ENCODE measurements around the gene TGM2.

The TGM2 gene

DNA sequence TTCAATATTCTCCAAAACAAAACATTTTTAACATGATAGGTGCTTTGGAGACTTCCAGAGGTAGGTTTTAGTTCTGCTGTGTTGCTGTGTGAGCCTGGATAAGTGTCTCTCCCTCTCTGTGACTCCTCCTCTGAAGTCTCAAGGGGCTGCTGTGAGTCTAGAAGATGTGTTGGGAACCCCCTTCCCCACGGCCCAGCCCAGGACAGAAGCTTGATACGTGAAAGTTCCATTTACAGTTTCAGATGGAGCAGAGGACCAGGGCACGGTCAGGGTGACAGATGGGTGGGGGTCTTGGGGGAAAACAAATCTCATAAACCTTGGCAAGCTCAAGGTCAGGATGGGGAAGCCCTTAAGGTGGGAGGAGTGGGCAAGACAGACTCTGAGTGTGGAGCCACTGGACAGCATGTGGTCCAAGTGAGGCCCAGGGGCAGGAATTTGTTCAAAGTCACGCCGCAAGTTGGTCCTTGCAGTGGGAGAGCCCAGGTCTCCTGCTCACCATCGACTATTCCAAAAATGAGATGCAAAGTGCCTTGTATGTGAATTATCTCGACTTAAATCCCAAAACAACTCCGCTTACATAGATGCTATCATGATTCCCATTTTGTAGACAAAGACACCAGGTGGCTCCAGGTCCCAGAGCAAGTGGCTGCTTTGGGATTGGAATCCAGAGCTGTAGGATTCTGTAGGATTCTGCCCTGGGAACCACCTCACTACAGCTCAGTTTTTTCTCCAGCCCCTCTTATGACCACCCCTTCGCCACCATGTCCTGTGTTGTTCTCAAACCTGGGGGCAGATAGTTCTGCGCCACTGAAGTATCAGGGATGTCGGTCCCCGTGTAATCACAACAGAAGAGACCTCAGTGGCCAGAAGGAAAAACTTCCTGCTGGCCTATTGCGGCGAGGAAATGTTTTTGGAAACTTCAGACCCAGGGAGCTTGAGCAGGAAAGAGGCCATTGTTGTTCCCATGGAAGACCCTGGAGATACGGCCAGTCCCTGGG lies 1.9 kb downstream of the TGM2 start:
- no peak for DNase-seq (ENCODE audit: low read depth in 1 of 2, low spot score in 1 of 2)

DNA sequence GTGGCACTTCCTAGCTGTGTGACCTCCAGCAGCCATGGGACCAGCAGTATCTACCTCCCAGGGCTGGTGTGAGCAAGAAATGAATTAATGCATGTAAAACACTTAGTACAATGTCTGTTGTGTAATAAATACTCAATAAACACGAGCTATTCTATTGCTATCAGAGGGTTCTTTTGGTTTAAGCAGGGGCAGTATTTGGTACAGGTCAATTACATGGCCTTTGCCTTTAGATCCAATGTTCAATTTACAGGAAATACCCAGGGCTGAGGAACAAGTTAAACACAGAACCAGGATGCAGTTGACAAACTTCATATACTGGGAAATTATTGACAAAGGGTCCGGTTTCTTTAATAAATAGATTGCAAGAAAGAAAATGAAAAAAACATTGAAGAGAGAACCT lies 2.9 kb downstream of the TGM2 start:
- DNase-seq (ENCODE audit: low read depth in 1 of 2, low spot score in 1 of 2), result no peak

DNA sequence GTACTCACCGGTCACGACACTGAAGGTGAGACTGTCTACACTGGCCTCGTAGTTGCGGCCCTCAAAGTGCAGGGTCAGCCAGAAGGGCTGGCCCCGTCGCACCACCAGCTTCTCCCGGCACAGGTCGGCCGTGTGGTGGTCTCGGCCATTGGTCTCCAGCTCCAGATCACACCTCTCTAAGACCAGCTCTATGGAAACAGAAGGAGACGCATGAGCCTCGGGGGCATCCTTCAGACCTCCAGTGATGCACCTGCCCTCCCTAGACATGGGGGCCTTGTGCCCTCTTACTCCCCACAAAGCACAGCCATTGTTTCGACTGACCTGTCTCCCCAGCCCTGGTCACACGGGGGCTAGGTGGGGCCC lies 3.7 kb downstream of the TGM2 start:
- no peak for DNase-seq (ENCODE audit: low read depth in 1 of 2, low spot score in 1 of 2)

DNA sequence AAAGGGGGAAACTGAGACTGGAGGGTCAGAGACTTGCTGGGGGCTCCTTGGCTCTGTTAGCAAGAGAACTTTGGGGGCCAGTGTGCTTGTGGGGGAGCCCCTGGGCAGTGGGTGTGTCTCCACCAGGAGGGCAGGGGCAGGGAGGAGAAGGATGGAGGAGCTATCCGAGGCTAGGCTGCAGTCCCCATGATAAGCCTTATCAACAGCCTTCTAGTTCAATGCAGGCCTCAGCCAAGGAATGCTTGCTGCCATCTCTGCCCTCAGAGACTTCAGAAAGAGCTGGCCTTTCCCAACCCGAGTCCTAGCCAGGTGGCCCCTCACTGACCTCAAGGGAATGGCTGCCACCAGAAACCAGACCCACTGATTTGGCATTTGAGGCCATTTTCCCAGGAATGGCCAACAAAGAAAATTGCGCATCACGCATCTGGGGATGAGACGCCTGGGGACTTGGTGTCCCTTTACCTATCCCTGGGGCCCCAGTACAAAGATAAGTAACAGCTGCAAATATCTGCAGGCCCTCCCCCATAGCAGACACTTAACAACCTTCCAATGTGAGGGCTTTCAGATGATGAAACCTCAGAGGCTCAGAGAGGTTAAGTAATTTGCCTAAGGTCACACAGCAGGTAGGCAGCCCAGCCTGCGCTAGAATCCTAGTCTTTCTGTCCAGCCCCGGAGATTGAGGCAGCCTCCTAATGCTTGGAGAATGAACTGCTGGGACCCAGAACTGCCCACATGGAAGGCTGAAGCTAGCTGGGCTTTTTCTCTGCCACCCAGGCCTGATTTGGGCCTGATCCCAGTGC lies 4.9 kb downstream of the TGM2 start:
- no peak for DNase-seq (ENCODE audit: low read depth in 1 of 2, low spot score in 1 of 2)

DNA sequence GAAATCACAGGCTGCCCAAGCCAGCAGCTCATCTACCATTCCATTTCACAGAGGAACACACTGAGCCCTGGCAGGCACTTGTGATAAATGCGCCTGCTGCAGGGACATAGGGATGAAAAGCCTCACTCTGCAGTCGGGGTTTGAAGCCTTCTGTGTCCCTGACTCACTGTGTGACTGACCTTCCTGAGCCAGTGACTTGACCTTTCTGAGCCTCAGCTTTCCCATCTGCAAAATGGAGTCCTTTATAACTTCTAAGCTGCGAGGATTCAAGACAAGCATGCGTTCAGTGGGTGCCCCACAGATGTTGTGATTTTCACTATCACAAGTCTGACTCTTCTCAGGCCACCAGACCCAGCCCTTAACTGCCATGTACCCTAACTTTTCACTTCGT lies 5.5 kb downstream of the TGM2 start:
- DNase-seq (ENCODE audit: low read depth in 1 of 2, low spot score in 1 of 2), result no peak

DNA sequence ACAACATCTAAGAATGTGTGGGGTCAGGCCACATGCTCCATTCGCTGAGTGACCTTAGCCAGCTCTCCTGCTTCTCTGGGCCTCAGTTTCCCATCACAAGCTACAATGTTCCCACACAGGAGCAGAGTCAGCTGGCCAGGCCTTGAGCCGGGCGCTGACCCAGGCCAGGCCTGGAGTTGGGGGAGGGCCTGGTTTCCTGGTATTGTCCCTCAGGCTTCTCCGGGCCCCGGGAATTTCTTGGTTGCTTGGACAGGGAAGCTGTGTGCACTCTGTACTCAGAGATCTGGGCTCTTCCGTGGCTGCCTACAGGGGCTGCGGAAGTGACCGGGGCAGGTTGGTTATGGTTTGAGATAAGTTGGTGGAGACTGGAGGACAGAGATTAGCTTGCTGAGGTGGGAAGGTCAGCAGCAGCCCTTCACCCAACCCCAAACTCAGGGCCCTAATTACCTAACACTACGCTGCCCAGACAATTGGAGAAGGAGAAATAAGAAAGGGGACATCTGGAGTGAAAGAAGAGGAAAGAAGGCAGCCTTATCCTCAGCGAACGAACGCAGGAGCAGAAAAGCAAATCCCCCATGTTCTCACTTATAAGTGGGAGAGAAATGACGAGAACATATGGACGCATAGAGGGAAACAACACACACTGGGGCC lies 6.2 kb downstream of the TGM2 start:
- DNase-seq (ENCODE audit: low read depth in 1 of 2, low spot score in 1 of 2), result no peak

DNA sequence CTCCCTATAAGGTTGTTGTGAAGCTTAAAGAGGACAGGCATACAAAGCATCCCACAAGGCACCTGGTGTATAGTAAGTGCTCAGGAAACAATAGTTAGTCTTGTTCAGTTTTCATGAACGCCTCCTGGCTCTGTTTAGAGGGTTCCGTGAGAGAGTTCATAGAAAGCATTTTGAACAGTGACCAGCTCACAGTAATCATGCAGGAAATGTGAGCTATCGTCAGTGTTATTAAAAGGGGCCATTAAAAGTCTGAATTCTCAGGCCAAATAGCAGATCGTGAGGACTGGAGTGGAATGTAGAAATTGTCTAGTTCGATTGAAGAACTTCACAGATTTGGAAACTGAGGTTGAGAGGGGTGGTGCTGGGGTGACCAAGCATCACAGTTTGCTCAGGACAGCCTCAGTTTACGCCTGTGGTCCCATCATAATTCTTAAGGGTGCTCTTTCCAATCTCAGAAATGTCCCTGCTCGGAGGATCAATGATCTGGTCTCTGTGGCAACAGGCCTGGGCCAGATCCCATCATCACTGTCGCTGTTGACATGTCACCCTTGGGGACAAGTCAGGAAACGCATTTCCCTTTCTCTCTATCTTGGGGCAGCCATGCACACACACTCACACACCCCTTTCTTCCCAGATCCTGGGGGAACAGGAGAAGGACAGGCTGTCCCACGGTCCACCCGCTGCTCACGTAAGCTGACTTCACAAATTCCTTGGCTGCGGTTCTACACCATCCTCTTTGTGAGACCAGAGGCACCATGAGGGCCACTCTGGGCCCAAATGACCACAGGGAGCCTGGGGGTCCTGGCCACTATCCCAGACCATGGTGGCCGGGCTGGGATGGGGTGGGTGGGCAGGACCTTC lies 7.2 kb downstream of the TGM2 start:
- no peak for DNase-seq (ENCODE audit: low read depth in 1 of 2, low spot score in 1 of 2)

DNA sequence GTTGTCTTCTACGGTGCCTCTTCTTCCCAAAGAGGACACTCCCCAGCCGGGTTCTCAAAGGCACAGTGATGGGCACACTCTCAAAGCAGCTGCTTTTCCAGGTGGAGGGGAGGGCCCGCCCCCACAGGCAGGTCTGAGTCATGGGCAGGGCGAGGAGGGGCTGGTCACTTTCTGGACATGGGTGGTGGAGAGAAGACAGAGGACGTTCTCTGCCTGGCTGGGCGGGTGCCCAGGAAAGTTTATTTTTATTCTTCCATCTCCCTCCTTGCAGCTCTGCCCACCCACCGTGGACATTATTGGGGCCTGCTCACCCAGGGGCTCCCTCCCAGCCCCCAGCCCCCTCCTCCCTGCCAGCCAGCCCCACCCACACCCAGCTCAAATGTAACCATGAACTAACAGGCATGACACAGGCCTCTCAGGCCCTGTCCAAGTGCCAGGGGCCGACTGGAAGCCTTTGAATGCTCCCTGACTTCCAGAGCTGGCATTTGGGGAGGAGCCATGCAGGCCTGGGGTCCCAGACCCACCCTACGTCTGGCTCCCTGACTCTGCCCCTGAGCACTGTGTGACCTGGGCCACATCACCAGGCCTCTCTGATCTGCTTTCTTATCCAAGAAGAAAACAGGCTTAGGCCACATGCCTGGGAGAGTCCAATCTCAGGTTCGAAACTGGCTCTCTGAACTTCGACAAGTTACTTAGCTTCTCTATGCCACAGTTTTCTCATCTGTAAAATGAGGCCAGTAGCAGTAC lies 8.0 kb downstream of the TGM2 start:
- no peak for DNase-seq (ENCODE audit: low read depth in 1 of 2, low spot score in 1 of 2)

DNA sequence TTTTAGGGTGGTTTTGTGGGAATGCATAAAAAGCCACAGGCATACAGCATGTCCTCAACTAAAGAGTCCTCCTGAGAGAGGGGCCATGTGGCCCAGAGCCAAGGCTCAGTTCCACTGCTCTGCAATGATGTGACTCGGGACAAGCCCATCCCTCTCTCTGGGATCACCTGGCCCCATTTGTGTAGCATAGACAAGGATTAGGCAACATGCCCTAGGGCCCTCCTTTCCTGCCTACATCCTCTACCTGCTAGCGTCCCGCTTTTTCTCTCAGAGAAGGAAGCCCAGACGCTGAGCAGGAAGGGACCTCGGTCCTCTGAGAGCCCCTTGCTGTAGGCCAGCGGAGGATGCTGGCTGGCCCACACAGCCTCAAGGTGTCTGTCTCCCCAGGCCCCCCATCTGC lies 8.8 kb downstream of the TGM2 start:
- DNase-seq (ENCODE audit: low read depth in 1 of 2, low spot score in 1 of 2), result no peak

DNA sequence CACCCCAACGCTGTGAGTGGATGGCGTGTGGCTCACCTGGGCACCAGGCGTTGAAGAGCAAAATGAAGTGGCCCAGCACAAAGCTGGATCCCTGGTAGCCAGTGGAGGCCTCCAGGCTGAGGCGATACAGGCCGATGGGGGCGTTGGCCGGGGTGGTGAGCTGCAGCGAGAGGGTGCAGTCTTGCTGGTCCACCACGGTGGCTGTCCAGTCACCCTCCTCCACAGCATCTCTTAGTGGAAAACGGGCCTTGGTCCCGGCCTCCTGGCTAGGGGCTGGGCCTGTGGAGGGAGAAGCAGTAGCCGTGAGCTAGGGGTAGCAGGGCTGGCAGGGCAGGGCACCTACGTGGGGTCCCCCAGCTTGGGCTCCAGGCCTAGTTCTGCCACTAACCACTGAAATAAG lies 9.3 kb downstream of the TGM2 start:
- DNase-seq (ENCODE audit: low read depth in 1 of 2, low spot score in 1 of 2), result no peak

DNA sequence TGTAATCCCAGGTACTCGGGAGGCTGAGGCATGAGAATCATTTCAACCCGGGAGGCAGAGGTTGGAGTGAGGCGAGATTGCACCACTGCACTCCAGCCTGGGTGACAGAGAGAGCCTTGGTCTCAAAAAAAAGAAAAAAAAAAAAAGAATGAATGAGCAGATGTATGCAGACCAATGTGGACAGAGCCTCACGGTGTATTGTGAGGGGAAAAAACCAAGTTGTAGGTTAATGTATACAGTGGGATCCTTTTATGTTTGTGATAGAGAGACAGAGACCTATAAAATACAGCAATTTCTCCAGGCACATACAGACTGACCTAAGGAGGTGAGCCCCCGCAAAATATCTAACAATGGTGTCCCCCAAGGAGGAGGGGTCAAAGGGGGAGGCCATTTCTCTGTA lies 11.7 kb downstream of the TGM2 start:
- no peak for DNase-seq (ENCODE audit: low read depth in 1 of 2, low spot score in 1 of 2)

DNA sequence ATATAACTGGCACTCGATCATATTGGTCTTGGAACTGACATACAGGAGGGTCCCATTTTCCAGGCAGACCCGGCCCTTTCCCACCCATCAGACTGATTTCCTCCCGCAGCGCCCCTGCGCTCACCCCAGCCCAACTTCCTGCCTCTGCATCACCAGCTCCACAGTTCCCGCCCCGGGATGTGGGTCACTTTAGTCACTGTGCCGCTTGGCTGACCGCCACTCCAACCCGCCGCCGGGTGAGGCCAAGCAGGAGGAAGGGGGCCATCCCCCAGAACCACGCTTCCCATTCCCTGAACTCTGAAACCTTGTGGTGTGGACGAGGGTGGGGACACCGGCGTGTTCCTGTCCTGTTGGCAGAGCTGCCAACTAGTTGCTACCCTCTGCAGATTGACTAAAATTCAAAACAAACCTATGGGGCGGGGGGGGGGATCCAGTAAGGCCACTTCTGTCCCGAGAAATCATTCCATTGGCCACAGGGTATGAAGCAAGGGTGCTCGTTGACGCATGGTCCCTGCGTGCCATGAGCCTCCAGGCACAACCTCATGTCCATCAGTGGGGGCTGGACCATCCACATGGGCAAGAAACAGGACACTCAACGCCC lies 12.3 kb downstream of the TGM2 start:
- DNase-seq (ENCODE audit: low read depth in 1 of 2, low spot score in 1 of 2), result no peak

DNA sequence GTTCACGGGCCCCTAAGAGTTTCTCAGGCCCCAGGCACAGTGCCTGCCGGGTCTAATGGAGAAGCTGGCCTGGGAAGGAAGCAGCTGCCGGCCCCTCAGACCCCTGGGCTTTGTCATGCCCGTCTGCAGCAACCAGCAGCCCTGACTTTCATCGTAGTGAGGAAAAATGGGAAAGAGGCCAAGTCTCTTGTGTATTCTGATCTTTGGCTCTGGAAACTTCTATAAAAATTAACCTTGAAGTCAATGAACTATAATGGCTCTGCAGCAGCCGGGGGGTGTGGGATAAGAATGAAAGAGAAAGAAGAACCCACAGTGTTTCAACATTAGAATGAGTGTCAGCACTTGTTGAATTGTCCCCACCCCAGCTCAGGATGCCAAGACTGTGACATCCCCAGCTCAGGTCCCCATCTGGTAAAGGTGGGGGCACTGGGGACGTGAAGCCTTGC lies 12.9 kb downstream of the TGM2 start:
- DNase-seq (ENCODE audit: low read depth in 1 of 2, low spot score in 1 of 2), result no peak

DNA sequence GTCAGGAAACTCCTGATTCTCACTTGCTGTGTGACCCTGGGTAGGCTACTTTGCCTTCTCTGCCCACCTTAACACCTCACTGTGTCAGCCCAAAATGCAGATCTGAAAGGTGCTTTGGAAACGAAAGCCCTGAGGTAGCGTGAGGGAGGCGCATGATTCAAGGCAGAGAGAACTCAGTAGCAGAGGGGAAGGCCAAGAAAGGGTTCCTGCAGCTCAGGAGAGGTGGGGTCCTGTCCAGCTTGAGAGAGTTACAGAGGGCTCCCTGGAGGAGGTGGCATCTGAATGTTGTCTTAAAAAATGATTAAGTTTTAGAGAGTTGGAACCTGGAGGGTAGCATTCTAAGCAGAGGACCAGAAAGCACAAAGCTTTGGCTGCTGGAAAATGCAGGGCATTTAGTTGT lies 13.6 kb downstream of the TGM2 start:
- no peak for DNase-seq (ENCODE audit: low read depth in 1 of 2, low spot score in 1 of 2)

DNA sequence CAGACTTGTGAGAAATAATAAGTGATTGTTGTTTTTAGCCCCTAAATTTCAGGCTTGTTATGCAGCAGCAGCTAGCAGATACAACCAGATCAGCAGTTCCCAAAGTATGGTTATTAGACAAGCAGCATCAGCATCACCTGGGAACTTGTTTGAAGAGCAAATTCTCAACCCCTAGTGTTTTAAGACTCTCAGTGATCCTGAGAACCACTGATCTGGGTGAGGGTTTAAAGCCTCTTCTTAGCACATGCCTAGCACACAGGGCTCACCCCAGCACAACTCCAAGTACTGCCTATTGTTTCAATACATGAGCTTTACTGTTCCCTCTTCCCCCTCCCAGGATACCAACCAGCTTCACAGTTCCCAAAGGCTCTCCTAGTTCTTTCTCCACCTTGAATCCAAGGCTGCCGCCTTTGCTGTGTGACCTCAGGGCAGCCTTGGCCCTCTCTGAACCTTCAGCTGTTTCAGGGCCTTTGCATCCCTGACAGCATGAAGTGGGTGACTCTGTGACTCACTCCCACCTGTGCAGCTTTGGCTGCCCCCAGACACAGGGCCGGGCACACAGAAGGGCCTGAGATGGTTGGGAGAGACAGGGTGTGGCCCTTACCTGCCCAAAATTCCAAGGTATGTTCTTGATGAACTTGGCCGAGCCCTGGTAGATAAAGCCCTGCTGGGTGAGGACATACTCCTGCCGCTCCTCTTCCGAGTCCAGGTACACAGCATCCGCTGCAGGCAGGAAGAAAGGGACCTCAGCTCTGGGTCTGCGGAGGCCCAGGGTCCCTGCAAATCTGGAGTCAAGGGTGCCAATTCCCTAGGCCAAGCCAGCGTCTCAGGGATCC lies 14.5 kb downstream of the TGM2 start:
- no peak for DNase-seq (ENCODE audit: low read depth in 1 of 2, low spot score in 1 of 2)

DNA sequence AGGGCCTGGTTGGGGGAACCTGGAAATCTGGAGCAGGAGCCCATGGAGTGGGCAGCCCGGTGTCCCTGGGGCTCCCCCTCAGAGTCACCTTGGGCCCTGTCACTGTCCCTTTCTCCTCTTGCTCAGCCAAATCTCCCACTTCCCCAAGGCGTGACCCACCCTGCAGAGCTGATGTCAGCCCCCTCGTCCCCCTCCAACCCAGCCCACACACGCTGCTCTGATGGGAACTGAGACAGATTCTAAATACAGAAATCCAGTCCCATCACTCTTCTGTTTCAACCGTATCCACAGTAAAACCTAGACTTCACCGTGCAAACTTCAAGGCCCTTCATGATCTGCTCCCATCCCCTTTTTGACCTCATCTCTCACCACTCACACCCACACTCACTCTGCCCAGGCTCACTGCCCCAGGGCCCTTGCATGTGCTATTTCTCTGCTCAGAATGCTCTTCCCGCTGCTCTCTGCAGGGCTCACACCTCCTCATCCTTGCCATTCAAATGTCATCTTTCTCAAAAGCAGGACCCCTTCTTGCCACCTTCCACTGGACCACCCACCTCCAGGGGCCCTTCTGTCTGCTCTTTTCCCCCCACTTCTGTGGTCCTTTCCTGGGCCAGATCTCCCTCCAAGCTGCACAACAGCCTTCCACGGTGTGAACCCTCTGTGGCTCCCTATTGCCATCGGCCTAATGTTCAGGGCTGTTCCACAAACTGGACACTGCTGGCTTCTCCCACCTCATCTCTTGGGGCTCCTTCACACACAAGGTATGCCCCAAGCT lies 16.6 kb downstream of the TGM2 start:
- DNase-seq (ENCODE audit: low read depth in 1 of 2, low spot score in 1 of 2), result no peak

DNA sequence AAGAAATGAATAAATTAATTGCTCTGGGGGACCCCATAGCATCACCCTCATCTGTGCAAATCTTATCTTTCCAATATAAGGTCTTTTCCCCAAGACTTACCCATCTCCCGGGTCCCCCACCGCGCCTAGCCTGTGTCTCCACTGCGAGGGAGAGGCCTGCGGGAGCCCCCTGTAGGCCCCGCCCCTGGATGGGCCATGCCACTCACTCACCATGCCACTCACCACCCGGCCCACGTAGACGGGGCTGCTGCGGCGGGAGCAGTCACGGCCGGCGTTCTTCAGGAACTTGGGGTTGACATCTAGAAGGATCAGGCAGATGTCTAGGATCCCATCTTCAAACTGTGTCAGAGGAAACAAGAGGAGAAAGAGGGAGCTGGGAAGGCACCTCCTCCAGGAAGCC lies 17.3 kb downstream of the TGM2 start:
- DNase-seq (ENCODE audit: low read depth in 1 of 2, low spot score in 1 of 2), result no peak

DNA sequence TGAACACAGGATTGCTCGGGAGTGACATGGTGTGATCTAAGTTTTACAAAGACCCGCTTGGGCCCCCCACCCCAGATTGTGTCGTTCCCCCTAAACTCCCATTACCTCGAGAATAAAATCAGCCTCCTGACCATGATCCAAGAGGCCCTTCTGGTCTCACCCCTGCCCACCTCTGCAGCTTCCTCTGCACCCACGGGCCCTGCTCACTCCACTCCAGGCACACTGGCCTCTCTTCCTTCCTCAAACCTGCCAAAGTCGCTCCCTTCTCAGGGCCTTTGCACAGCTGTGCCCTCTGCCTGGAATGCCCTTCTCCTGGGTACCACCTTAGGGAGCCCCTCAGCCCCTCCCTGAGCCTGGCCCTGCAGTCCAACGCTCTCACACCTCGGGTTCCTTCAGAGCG lies 17.9 kb downstream of the TGM2 start:
- no peak for DNase-seq (ENCODE audit: low read depth in 1 of 2, low spot score in 1 of 2)
